ENCODE results near the gene CTPS1. TPM values are rescaled to one million over a fixed set of nuclear protein-coding genes. Genes with fewer than 3 reads are reported as not detected.

The CTPS1 gene
- total and polyA plus RNA-seq, 2 experiments from 2014 or later, result 19.8 to 30.3 TPM

DNA sequence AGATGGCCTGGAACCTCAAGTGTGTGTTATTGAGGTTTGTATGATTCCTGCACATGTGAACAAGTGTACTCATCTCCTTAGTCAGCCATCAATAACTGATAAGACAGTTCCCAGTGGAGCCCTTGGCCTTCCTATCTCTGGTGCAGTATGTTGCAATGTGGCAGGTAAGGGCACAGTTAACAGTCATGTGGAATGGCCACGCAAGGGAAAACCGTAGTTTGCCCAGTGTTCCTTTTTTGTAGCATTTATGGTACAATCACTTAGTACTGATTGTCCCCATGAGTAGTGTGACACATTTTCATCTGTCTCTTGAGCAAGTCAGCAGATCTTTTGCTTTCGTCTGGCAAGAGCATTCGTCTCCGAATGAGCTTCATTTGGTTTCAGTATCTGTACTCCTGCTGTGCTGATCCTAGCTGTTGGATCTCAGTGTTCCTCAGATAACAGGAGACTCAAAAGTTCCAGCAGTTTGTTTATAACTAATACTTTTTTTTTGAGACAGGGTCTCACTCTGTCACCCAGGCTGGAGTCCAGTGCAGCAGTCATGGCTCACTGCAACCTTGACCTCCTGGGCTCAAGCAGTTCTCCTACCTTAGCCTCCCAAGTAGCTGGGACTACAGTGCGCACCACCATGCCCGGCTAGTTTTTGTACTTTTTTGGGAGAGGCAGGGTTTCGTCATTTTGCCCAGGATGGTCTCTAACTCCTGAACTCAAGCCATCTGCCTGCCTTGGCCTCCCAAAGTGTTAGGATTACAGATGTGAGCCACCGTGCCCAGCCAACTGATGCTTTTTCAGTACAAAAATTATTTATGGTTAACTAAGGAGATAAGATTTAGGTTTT lies 8.2 kb downstream of the CTPS1 start:
- Histone ChIP-seq H3K9ac (no peak overlapping the region), H3F3A (ENCODE audit: insufficient read depth) (peaks cover 25% of the 10 kb centered on the region), H3K4me2 (ENCODE audit: unreplicated experiment) (no peak overlapping the region), H4K20me1 (ENCODE audit: insufficient read depth) (no peaks in the 10 kb centered on the region), H3K27me3 (replicated peaks; ENCODE audit: insufficient read depth) (no peaks in the 10 kb centered on the region), H3K9me3 (ENCODE audit: low read depth) (no peaks in the 10 kb centered on the region), H3K79me2 (ENCODE audit: insufficient read depth) (peaks cover 35% of the 10 kb centered on the region), H3K4me3 (no peak overlapping the region), H3K36me3 (ENCODE audit: low read depth) (peaks cover 60% of the 10 kb centered on the region), H3K4me1 (ENCODE audit: insufficient read depth) (peaks cover 22% of the 10 kb centered on the region), H2AFZ (no peak overlapping the region), H3K27ac (no peak overlapping the region), H3K9me2 (ENCODE audit: insufficient read depth) (no peaks in the 10 kb centered on the region)
- DNase-seq, result no peak
- in situ Hi-C loops (cut with MboI), result no loop called here
- TF ChIP-seq EZH2phosphoT487 (IDR thresholded peaks at IDR 0.05; ENCODE audit: insufficient read depth, low read depth) (no peak), EZH2 (IDR thresholded peaks at IDR 0.05; ENCODE audit: insufficient read depth, poor library complexity, severe bottlenecking) (no peak)
- whole genome bisulfite sequencing, 2 experiments (ENCODE audit: low coverage in 1 of 2, low lambda C conversion rate in 2 of 2, missing lambda C conversion rate in 2 of 2), result 91 to 92% methylated on average over 9 of the region's 9 CpGs

GRCh38 chr1:40988280-40988679 lies 8.8 kb downstream of the CTPS1 start:
- in situ Hi-C loops (cut with MboI), result no loop called here
- no peak for DNase-seq
- Histone ChIP-seq H2AFZ (no peak overlapping the region), H3K9me3 (ENCODE audit: low read depth) (no peaks in the 10 kb centered on the region), H3K4me1 (ENCODE audit: insufficient read depth) (peaks cover 15% of the 10 kb centered on the region), H3K36me3 (ENCODE audit: low read depth) (peaks cover 60% of the 10 kb centered on the region), H3K9ac (no peak overlapping the region), H3K4me3 (no peak overlapping the region), H3K9me2 (ENCODE audit: insufficient read depth) (no peaks in the 10 kb centered on the region), H3F3A (ENCODE audit: insufficient read depth) (peaks cover 19% of the 10 kb centered on the region), H3K4me2 (ENCODE audit: unreplicated experiment) (no peak overlapping the region), H3K27ac (no peak overlapping the region), H3K27me3 (replicated peaks; ENCODE audit: insufficient read depth) (no peaks in the 10 kb centered on the region), H4K20me1 (ENCODE audit: insufficient read depth) (no peaks in the 10 kb centered on the region), H3K79me2 (ENCODE audit: insufficient read depth) (peaks cover 33% of the 10 kb centered on the region)
- no peak for TF ChIP-seq EZH2phosphoT487 (IDR thresholded peaks at IDR 0.05; ENCODE audit: insufficient read depth, low read depth)
- TF ChIP-seq EZH2 (IDR thresholded peaks at IDR 0.05; ENCODE audit: insufficient read depth, poor library complexity, severe bottlenecking), result no peak
- WGBS, 2 experiments (ENCODE audit: low coverage in 1 of 2, low lambda C conversion rate in 2 of 2, missing lambda C conversion rate in 2 of 2), result 84 to 87% methylated on average over 3 of the region's 3 CpGs

- Histone ChIP-seq H3K9me2 (ENCODE audit: insufficient read depth) (no peaks in the 10 kb centered on the region), H3K27me3 (replicated peaks; ENCODE audit: insufficient read depth) (no peaks in the 10 kb centered on the region), H3K4me1 (ENCODE audit: insufficient read depth) (peaks cover 8% of the 10 kb centered on the region), H3F3A (ENCODE audit: insufficient read depth) (peaks cover 11% of the 10 kb centered on the region), H2AFZ (no peak overlapping the region), H4K20me1 (ENCODE audit: insufficient read depth) (no peaks in the 10 kb centered on the region), H3K27ac (no peak overlapping the region), H3K9me3 (ENCODE audit: low read depth) (no peaks in the 10 kb centered on the region), H3K36me3 (ENCODE audit: low read depth) (peaks cover 64% of the 10 kb centered on the region), H3K9ac (no peak overlapping the region), H3K4me3 (no peak overlapping the region), H3K79me2 (ENCODE audit: insufficient read depth) (peaks cover 36% of the 10 kb centered on the region), H3K4me2 (ENCODE audit: unreplicated experiment) (no peak overlapping the region)
- in situ Hi-C loops (cut with MboI), result no loop called here
- no peak for DNase-seq
- TF ChIP-seq EZH2phosphoT487 (IDR thresholded peaks at IDR 0.05; ENCODE audit: insufficient read depth, low read depth), result no peak
- TF ChIP-seq EZH2 (IDR thresholded peaks at IDR 0.05; ENCODE audit: insufficient read depth, poor library complexity, severe bottlenecking), result no peak
- 98 to 99% methylated on average over 5 of the region's 5 CpGs for WGBS, 2 experiments (ENCODE audit: low coverage in 1 of 2, low lambda C conversion rate in 2 of 2, missing lambda C conversion rate in 2 of 2)
Observed at GRCh38 chr1:40989066-40989465, 9.6 kb downstream of the CTPS1 start.

DNA sequence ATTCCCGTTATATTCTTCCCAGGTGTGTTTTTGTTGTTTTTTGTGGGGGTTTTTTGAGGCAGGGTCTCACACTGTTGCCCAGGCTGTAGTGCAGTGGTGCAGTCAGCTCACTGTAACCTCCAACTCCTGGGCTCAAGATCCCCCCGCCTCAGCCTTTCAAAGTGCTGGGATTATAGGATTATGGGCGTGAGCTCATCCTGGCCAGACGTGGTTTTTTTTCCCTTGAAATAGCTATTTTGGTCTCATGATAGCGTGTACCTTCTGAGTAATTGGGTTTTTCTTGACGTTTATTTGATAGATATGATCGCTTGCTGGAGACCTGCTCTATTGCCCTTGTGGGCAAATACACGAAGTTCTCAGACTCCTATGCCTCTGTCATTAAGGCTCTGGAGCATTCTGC lies 17.6 kb downstream of the CTPS1 start:
- in situ Hi-C loops (cut with MboI), result no loop called here
- Histone ChIP-seq H2AFZ (no peak overlapping the region), H3K4me1 (ENCODE audit: insufficient read depth) (no peaks in the 10 kb centered on the region), H3K36me3 (ENCODE audit: low read depth) (peaks cover 56% of the 10 kb centered on the region), H3K4me3 (no peak overlapping the region), H3F3A (ENCODE audit: insufficient read depth) (peaks cover 10% of the 10 kb centered on the region), H3K9me3 (ENCODE audit: low read depth) (no peaks in the 10 kb centered on the region), H3K9me2 (ENCODE audit: insufficient read depth) (no peaks in the 10 kb centered on the region), H4K20me1 (ENCODE audit: insufficient read depth) (no peaks in the 10 kb centered on the region), H3K9ac (no peak overlapping the region), H3K27ac (no peak overlapping the region), H3K27me3 (replicated peaks; ENCODE audit: insufficient read depth) (no peaks in the 10 kb centered on the region), H3K4me2 (ENCODE audit: unreplicated experiment) (no peak overlapping the region), H3K79me2 (ENCODE audit: insufficient read depth) (peaks cover 37% of the 10 kb centered on the region; the same call in 1 of the 2 replicates)
- WGBS, 2 experiments (ENCODE audit: low coverage in 1 of 2, low lambda C conversion rate in 2 of 2, missing lambda C conversion rate in 2 of 2), result 93 to 94% methylated on average over 8 of the region's 8 CpGs
- no peak for DNase-seq
- TF ChIP-seq EZH2phosphoT487 (IDR thresholded peaks at IDR 0.05; ENCODE audit: insufficient read depth, low read depth) (no peak), EZH2 (IDR thresholded peaks at IDR 0.05; ENCODE audit: insufficient read depth, poor library complexity, severe bottlenecking) (no peak)

Data from GM23248 (cell line).